Measurements from ENCODE around the gene TIMM17A. TPM values are rescaled to one million over a fixed set of nuclear protein-coding genes. Genes with fewer than 3 reads are reported as not detected.

The TIMM17A gene
- total RNA-seq, 1 experiment from 2014 or later, result 60.4 TPM

- H3K27me3 ChIP-seq (ENCODE audit: insufficient read depth, low read depth), result no peaks in the 10 kb centered on the region
- H3K4me3 ChIP-seq, result no peak overlapping the region
- TF ChIP-seq, protein P1, sequence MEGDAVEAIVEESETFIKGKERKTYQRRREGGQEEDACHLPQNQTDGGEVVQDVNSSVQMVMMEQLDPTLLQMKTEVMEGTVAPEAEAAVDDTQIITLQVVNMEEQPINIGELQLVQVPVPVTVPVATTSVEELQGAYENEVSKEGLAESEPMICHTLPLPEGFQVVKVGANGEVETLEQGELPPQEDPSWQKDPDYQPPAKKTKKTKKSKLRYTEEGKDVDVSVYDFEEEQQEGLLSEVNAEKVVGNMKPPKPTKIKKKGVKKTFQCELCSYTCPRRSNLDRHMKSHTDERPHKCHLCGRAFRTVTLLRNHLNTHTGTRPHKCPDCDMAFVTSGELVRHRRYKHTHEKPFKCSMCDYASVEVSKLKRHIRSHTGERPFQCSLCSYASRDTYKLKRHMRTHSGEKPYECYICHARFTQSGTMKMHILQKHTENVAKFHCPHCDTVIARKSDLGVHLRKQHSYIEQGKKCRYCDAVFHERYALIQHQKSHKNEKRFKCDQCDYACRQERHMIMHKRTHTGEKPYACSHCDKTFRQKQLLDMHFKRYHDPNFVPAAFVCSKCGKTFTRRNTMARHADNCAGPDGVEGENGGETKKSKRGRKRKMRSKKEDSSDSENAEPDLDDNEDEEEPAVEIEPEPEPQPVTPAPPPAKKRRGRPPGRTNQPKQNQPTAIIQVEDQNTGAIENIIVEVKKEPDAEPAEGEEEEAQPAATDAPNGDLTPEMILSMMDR (conservative IDR thresholded peaks at IDR 0.05), result peak; percentile 89
- TF ChIP-seq EZH2 (IDR thresholded peaks at IDR 0.05; ENCODE audit: low read depth), result no peak
- H2AFZ ChIP-seq, result no peak overlapping the region
- H3F3A ChIP-seq (ENCODE audit: insufficient read depth, low read depth), result peaks cover 12% of the 10 kb centered on the region; the same call in 1 of the 2 replicates
- DNase-seq, result peak in 1 of 2 experiments; percentile 60
- no peak overlapping the region for H3K27ac ChIP-seq
- no peaks in the 10 kb centered on the region for H3K79me2 ChIP-seq (ENCODE audit: low read depth)
- H3K4me1 ChIP-seq (replicated peaks; ENCODE audit: insufficient read depth), result no peaks in the 10 kb centered on the region
- no peaks in the 10 kb centered on the region for H4K20me1 ChIP-seq (ENCODE audit: insufficient read depth)
- no peaks in the 10 kb centered on the region for H3K9me3 ChIP-seq (ENCODE audit: insufficient read depth, low read depth)
- BruUV-seq (replicated peaks), result no TSS peak
- intact Hi-C loops (cut with micrococcal nuclease; ENCODE audit: unreplicated experiment), result loop anchor here (1.0 kb wide), 3 partner anchors 9 to 136 kb away; no protein-coding TSS in a partner anchor
- no peaks in the 10 kb centered on the region for H3K9me2 ChIP-seq (ENCODE audit: insufficient read depth)
- POLR2A ChIA-PET (ENCODE audit: unreplicated experiment), result interaction anchor here (0.5 to 1.3 kb wide), 7 partner anchors 8 to 106 kb away, joined by 3 to 14 read pairs (median 7); no protein-coding TSS in a partner anchor
- CTCF ChIA-PET, result interaction anchor here (0.5 to 1.4 kb wide), 10 partner anchors 16 to 464 kb away, joined by 3 to 15 read pairs (median 6); no protein-coding TSS in a partner anchor
- H3K36me3 ChIP-seq (ENCODE audit: low read depth), result peaks cover 36% of the 10 kb centered on the region; the same call in 1 of the 2 replicates
- no peak overlapping the region for H3K4me2 ChIP-seq
Observed at GRCh38 chr1:201999625-202000238, 44.4 kb downstream of the TIMM17A start.

- Histone ChIP-seq H3K27ac (no peak overlapping the region), H4K20me1 (ENCODE audit: insufficient read depth) (no peaks in the 10 kb centered on the region), H3K4me3 (no peak overlapping the region), H3K36me3 (ENCODE audit: low read depth) (peaks cover 35% of the 10 kb centered on the region; the same call in 1 of the 2 replicates), H3K27me3 (ENCODE audit: insufficient read depth, low read depth) (no peaks in the 10 kb centered on the region), H3K4me1 (replicated peaks; ENCODE audit: insufficient read depth) (peaks cover 24% of the 10 kb centered on the region), H2AFZ (no peak overlapping the region), H3K79me2 (ENCODE audit: low read depth) (peaks cover 12% of the 10 kb centered on the region), H3F3A (ENCODE audit: insufficient read depth, low read depth) (peaks cover 37% of the 10 kb centered on the region), H3K9me3 (ENCODE audit: insufficient read depth, low read depth) (no peaks in the 10 kb centered on the region), H3K9me2 (ENCODE audit: insufficient read depth) (no peaks in the 10 kb centered on the region), H3K4me2 (no peak overlapping the region)
- DNase-seq, result no peak
- ChIA-PET CTCF (interaction anchor here (2.0 kb wide), 1 partner anchor 116 kb away, joined by 5 read pairs; no protein-coding TSS in a partner anchor), POLR2A (ENCODE audit: unreplicated experiment) (no interaction called here)
- intact Hi-C loops (cut with micrococcal nuclease; ENCODE audit: unreplicated experiment), result no loop called here
- TF ChIP-seq, protein P1 (conservative IDR thresholded peaks at IDR 0.05), result no peak
- TF ChIP-seq EZH2 (IDR thresholded peaks at IDR 0.05; ENCODE audit: low read depth), result no peak
- BruUV-seq (replicated peaks), result no TSS peak
Observed at GRCh38 chr1:202002507-202002906, 47.2 kb downstream of the TIMM17A start.

DNA sequence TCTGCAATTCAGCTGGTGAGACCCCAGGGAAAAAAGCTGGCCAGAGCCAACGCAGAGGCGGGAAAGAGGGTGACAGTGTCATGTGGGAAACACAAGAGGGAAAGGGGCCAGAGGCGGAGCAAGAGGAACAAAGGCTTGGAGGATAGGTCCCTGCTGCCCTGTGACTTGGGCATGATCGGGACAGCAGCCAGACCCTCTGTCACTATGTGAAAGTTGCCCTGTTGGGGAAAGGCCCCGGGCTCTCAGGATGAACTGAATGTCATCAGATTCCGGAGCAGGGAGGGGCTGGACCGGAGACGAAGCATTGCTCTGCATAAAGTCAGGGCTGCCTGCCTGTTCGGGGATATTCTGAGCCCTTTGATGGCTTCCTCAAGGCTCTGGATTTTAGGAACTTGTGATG is 49.4 kb downstream of the TIMM17A start:
- H2AFZ ChIP-seq, result no peak overlapping the region
- H3K4me2 ChIP-seq, result no peak overlapping the region
- H3F3A ChIP-seq (ENCODE audit: insufficient read depth, low read depth), result peaks cover 44% of the 10 kb centered on the region
- intact Hi-C loops (cut with micrococcal nuclease; ENCODE audit: unreplicated experiment), result no loop called here
- ChIA-PET CTCF (interaction anchor here (0.5 kb wide), 1 partner anchor 25 kb away, joined by 3 read pairs; no protein-coding TSS in a partner anchor), POLR2A (ENCODE audit: unreplicated experiment) (no interaction called here)
- no peaks in the 10 kb centered on the region for H4K20me1 ChIP-seq (ENCODE audit: insufficient read depth)
- no peak overlapping the region for H3K27ac ChIP-seq
- H3K9me3 ChIP-seq (ENCODE audit: insufficient read depth, low read depth), result no peaks in the 10 kb centered on the region
- TF ChIP-seq, protein P1 (conservative IDR thresholded peaks at IDR 0.05), result no peak
- no peak for TF ChIP-seq EZH2 (IDR thresholded peaks at IDR 0.05; ENCODE audit: low read depth)
- H3K36me3 ChIP-seq (ENCODE audit: low read depth), result peaks cover 29% of the 10 kb centered on the region; the same call in 1 of the 2 replicates
- BruUV-seq (replicated peaks), result no TSS peak
- H3K4me3 ChIP-seq, result no peak overlapping the region
- DNase-seq, result no peak
- no peaks in the 10 kb centered on the region for H3K9me2 ChIP-seq (ENCODE audit: insufficient read depth)
- no peaks in the 10 kb centered on the region for H3K27me3 ChIP-seq (ENCODE audit: insufficient read depth, low read depth)
- H3K4me1 ChIP-seq (replicated peaks; ENCODE audit: insufficient read depth), result peaks cover 43% of the 10 kb centered on the region
- peaks cover 25% of the 10 kb centered on the region for H3K79me2 ChIP-seq (ENCODE audit: low read depth)
